Activated T-cell treated with anti-CD3 and anti-CD28 coated beads for 48 hours (primary cell): ENCODE measurements around the gene SLC15A3.
"Not testable (repeated sequence)": the region's sequence is repeated elsewhere in the genome, so short reads cannot be mapped to it uniquely, and the experiment has no call there.

ENCODE experiments used
- DNase-seq: peaks from one replicate; pipeline ENCODE4 v3.0.0-alpha.2; 2020; ENCODE audit warnings: low read depth

The SLC15A3 gene

GRCh38 chr11:60974726-60975125 lies 22.8 kb upstream of the SLC15A3 start:
- no peak for DNase-seq

GRCh38 chr11:60974316-60974715 lies 22.3 kb upstream of the SLC15A3 start:
- not testable (repeated sequence) for DNase-seq

- DNase-seq: no peak
These were observed 21.7 kb upstream of the SLC15A3 start for GRCh38 chr11:60973699-60974098.

- DNase-seq: no peak
These were observed 20.4 kb upstream of the SLC15A3 start for GRCh38 chr11:60972182-60973030.

GRCh38 chr11:60971520-60971919 lies 19.5 kb upstream of the SLC15A3 start, which contains the start of gene CD6:
Gene CD6 (plus strand): TSS chr11:60971680. CDS start chr11:60971866, 186 bp downstream.
- DNase-seq: no peak

- DNase-seq: no peak
These were observed 18.9 kb upstream of the SLC15A3 start for GRCh38 chr11:60970890-60971289.

GRCh38 chr11:60970369-60970774 lies 18.4 kb upstream of the SLC15A3 start:
- peak; percentile 77 for DNase-seq

- no peak for DNase-seq
These were observed 16.2 kb upstream of the SLC15A3 start for GRCh38 chr11:60968223-60968622.

GRCh38 chr11:60966890-60967289 lies 14.9 kb upstream of the SLC15A3 start:
- DNase-seq: no peak

- DNase-seq: no peak
These were observed 12.8 kb upstream of the SLC15A3 start for GRCh38 chr11:60964801-60965200.

GRCh38 chr11:60960405-60960804 lies 8.4 kb upstream of the SLC15A3 start:
- DNase-seq: no peak

GRCh38 chr11:60959431-60959830 lies 7.5 kb upstream of the SLC15A3 start:
- no peak for DNase-seq

- DNase-seq: no peak
These were observed 5.2 kb upstream of the SLC15A3 start for GRCh38 chr11:60957188-60957587.

- no peak for DNase-seq
These were observed 3.6 kb upstream of the SLC15A3 start for GRCh38 chr11:60955571-60955970.

GRCh38 chr11:60954421-60954820 lies 2.4 kb upstream of the SLC15A3 start:
- no peak for DNase-seq

- DNase-seq: no peak
These were observed 1.8 kb upstream of the SLC15A3 start for GRCh38 chr11:60953781-60954180.

- DNase-seq: no peak
These were observed 780 bp upstream of the SLC15A3 start for GRCh38 chr11:60952742-60953170.

- DNase-seq: no peak
These were observed 421 bp downstream of the SLC15A3 start for GRCh38 chr11:60951606-60951903.

GRCh38 chr11:60950933-60951605 lies 907 bp downstream of the SLC15A3 start:
- no peak for DNase-seq

GRCh38 chr11:60950024-60950423 lies 2.0 kb downstream of the SLC15A3 start:
- DNase-seq: no peak

GRCh38 chr11:60948250-60948649 lies 3.7 kb downstream of the SLC15A3 start:
- no peak for DNase-seq

- DNase-seq: no peak
These were observed 4.3 kb downstream of the SLC15A3 start for GRCh38 chr11:60947700-60948099.

GRCh38 chr11:60946601-60947264 lies 5.2 kb downstream of the SLC15A3 start:
- no peak for DNase-seq
